ENCODE results near the gene TRIP6.

The TRIP6 gene, protein sequence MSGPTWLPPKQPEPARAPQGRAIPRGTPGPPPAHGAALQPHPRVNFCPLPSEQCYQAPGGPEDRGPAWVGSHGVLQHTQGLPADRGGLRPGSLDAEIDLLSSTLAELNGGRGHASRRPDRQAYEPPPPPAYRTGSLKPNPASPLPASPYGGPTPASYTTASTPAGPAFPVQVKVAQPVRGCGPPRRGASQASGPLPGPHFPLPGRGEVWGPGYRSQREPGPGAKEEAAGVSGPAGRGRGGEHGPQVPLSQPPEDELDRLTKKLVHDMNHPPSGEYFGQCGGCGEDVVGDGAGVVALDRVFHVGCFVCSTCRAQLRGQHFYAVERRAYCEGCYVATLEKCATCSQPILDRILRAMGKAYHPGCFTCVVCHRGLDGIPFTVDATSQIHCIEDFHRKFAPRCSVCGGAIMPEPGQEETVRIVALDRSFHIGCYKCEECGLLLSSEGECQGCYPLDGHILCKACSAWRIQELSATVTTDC

GRCh38 chr7:100867040-100867775 is at the start of gene TRIP6:
TSS of gene TRIP6 (plus strand) at chr7:100867387. CDS start at chr7:100867498, 111 bp downstream.
- in situ Hi-C loops (cut with HindIII; ENCODE audit: low sequenced_read_pairs) = no loop called here

GRCh38 chr7:100818366-100818765 is 48.8 kb upstream of the TRIP6 start:
- in situ Hi-C loops (cut with HindIII; ENCODE audit: low sequenced_read_pairs) = no loop called here

DNA sequence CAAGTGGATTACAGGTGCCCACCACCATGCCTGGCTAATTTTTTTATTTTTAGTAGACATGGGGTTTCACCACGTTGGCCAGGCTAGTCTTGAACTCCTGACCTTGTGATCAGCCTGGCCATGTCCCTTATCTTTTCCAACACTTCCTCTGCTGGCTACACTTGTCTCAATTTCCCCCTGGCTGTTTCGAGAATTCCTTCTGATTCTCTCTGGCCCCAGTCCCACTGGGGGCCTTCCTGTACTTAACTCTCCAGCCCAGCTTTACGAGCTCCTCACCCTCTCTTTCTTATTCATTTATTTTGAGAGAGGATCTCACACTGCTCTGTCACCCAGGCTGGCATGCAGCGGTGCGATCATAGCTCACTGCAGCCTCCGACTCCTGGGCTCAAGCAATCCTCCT is 48.4 kb upstream of the TRIP6 start:
- in situ Hi-C loops (cut with HindIII; ENCODE audit: low sequenced_read_pairs) = no loop called here

DNA sequence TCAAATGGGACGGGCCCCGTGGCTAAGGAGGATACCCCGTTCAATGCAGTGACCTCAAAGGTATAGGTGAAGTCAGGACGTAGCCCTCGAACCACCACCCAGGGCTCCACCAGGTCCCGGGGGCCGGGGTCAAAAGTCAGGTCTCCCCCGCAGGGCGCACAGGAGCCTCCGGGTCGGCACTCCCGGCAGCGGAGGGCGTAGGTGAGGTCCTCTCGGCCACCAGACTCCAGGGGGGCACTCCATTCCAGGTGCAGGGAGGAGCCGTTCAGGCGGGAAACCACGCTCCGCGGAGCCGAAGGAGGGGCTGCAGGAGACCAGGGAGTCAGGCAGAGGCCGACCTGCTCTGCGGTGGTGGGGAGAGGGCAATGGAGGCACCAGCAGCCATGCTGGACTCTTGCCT is 47.6 kb upstream of the TRIP6 start:
- in situ Hi-C loops (cut with HindIII; ENCODE audit: low sequenced_read_pairs) = no loop called here

GRCh38 chr7:100822236-100823139 is 44.7 kb upstream of the TRIP6 start:
- in situ Hi-C loops (cut with HindIII; ENCODE audit: low sequenced_read_pairs) = no loop called here

DNA sequence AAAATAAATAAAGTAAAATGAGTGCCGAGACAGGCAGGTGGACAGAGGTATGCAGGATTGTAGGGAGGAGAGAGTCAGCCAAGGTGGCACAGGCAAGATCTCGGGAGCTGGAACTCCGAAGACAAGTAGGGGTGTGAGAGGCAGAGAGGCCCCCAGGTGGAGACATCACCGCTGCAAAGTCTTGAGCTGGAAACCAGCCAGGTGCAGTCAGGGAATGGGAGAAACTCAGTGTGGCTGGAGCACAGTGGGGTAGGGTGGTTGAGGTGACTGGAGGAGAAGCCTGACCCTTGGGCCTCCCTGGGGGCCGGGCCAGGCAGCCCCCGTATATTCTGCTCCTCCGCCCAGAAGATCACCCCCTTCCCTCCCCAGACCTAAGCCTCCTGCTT is 44.1 kb upstream of the TRIP6 start:
- in situ Hi-C loops (cut with HindIII; ENCODE audit: low sequenced_read_pairs) = no loop called here

DNA sequence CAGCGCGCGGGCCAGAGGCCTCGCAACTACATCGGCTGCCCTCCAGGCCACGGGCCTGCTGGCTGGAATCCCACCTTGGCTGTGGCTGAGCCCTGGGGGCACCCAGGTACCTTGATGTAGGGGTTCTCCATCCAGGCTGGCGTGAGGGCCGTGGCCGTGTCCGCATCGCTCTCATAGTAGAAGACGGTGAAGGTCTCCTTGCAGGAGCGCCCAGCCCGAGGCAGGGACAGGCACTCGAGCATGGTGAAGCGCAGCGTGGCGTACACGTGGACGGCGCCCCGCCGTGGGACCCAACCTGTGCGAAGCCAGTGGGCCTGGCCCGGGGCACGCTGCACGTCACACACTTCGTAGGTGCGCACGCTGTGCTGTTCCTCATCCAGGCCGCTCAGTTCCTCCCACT is 43.7 kb upstream of the TRIP6 start:
- in situ Hi-C loops (cut with HindIII; ENCODE audit: low sequenced_read_pairs) = no loop called here

DNA sequence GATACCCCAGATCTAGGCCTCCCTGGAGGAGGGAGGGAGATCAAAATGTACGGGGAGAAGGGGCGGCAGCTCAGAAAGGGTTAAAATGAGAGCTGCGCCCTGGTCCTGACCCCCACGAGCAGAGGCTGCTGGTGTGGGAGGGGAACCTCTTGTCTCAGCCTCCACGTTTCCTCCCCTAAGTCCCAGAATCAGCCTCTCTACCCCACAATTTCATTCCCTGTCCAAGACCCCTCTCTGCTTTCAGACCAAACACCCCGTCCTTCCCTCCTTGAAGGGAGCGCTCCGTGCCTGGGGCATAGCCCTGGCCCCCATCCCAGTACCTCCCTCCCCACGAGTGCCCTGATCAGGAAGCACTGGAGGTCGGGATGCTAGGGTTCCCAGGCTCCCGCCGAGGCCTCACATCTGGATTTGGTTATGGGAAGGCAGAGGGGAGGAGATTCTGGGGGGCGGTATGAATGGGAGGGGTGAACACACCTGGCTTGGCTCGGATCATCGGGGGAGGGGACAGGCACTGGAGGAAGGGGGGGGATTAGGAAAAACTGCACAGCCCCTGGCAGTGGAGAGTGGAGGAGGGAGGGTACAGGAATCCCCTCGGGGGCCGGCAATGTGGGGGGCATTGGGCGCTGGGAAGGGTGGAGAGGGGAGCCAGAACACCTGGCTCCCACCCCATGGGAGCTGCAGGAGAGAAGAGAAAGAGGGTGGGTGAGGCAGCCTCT is 42.5 kb upstream of the TRIP6 start:
- in situ Hi-C loops (cut with HindIII; ENCODE audit: low sequenced_read_pairs) = loop anchor here (5.0 to 25.0 kb wide), 2 partner anchors 63 to 112 kb away; partner anchors contain the start of genes EPO, POP7 and UFSP1

GRCh38 chr7:100825215-100825671 is 41.9 kb upstream of the TRIP6 start:
- in situ Hi-C loops (cut with HindIII; ENCODE audit: low sequenced_read_pairs) = loop anchor here (5.0 to 25.0 kb wide), 2 partner anchors 62 to 113 kb away; partner anchors contain the start of genes EPO, POP7 and UFSP1

DNA sequence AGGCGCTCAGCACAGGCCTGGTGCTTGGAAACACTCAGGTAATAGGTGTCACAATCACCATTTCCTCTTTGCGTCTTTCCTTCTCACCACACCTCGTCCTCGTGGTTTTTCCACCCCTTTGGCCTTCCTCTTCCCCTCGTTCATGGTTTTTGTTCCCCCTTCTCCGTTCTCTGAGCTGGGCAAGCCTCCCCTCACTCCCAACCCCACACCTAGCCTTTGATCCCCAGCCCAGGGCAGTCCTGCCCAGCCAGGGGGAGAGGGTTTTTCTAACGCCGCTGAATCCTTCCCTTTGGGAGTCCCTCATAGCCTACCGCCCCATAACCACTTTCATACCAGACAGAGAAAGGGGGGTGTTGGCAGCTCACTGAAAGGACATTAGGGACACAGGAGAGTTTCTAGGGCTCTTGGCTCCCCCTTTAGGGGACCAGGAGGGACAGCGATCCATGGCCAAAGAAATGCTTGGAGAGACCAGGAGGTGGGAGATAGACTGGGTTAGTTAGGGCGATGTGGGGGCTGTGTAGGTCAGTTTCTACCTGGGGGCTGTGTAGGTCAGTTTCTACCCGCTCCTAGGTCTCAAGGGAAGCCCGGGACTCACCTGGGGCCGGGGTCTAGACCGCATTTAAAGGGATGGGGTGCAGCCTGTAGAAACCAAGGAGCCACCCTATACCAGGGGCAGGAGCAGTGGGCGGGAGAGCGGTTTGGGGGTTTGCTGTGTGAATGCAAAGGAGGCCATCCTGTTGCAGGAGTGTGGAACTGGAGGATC is 41.3 kb upstream of the TRIP6 start:
- in situ Hi-C loops (cut with HindIII; ENCODE audit: low sequenced_read_pairs) = loop anchor here (5.0 to 25.0 kb wide), 2 partner anchors 61 to 114 kb away; partner anchors contain the start of genes EPO, POP7 and UFSP1

GRCh38 chr7:100826514-100827329 is 40.5 kb upstream of the TRIP6 start:
- in situ Hi-C loops (cut with HindIII; ENCODE audit: low sequenced_read_pairs) = loop anchor here (5.0 to 25.0 kb wide), 2 partner anchors 61 to 114 kb away; partner anchors contain the start of genes EPO, POP7 and UFSP1

GRCh38 chr7:100827330-100828226 is 39.6 kb upstream of the TRIP6 start, which contains the start of gene EPHB4:
TSS of gene EPHB4 (minus strand) at chr7:100827523. CDS start at chr7:100827030, 493 bp downstream.
- in situ Hi-C loops (cut with HindIII; ENCODE audit: low sequenced_read_pairs) = loop anchor here (5.0 to 25.0 kb wide), 2 partner anchors 60 to 115 kb away; partner anchors contain the start of genes EPO, POP7 and UFSP1

DNA sequence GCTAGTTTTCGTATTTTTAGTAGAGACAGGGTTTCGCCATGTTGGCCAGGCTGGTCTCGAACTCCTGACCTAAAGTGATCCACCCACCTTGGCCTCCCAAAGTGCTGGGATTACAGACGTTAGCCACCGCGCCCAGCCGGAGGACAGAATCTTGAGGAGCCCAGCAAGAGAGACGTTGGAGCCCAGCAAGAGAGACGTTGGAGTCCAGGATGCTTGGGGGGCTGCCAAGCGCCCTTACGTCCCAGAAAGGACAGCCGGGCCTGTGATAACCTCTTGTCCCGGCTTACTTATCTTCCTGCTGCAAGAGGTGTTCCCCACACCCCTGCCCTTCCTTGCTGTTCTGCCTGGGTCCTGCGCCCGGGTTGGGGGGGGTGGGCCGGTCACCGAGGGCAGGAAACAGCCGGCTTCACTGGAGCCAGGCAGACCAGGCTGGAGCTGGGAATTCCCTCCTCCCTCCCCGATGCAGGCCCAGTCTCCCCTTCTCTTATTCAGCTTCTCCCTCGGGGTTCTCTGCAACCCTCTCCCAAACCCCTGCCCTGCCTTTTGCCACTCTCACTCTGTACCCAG is 38.0 kb upstream of the TRIP6 start:
- in situ Hi-C loops (cut with HindIII; ENCODE audit: low sequenced_read_pairs) = loop anchor here (5.0 to 25.0 kb wide), 2 partner anchors 58 to 117 kb away; partner anchors contain the start of genes EPO, POP7 and UFSP1

DNA sequence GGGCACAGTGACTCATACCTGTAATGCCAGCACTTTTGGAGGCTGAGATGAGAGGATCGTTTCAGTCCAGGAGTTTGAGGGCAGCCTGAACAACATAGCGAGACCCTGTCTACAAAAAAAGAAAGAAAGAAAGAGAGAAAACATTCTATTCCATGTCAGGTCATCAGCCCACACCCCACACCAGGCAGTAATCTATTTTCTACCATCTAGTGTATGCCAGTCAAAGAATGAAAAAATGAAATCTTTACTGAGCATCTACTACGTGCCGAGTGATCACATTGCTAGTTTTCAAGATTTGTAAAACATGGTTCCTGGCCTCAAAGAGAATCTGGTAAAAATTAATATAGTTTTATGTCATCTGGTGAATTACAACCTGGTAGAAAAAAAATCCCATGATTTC is 36.8 kb upstream of the TRIP6 start:
- in situ Hi-C loops (cut with HindIII; ENCODE audit: low sequenced_read_pairs) = loop anchor here (25.0 kb wide), 1 partner anchor 118 kb away; the partner anchor contains the start of genes EPO and POP7

DNA sequence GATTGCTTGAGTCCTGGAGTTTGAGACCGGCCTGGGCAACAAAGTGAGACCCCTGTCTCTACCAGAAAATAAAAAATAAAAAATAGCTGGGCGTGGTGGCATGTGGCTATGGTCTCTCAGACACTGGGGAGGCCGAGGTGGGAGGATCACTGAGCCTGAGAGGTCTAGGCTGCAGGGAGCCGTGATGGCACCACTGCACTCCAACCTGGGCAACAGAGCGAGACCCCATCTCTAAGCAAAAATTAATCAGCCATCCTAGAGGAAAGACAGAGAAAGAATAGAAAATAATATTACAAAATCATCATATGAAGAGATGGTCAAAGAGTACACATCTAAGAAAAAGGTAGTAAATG is 34.9 kb upstream of the TRIP6 start:
- in situ Hi-C loops (cut with HindIII; ENCODE audit: low sequenced_read_pairs) = loop anchor here (25.0 kb wide), 1 partner anchor 120 kb away; the partner anchor contains the start of genes EPO and POP7

Data from endothelial cell of hepatic sinusoid (primary cell).